Activated CD8-positive, alpha-beta memory T cell treated with anti-CD3 and anti-CD28 coated beads, Interleukin-2, amount 50 U/mL, for 24 hours (primary cell): Measurements from ENCODE around the gene DHRS9.
"Not testable (repeated sequence)": the region's sequence is repeated elsewhere in the genome, so short reads cannot be mapped to it uniquely, and the experiment has no call there.

Experiments
- DNase-seq: peaks from one replicate; pipeline ENCODE4 v3.0.0-alpha.2; 2020; ENCODE audit errors: extremely low read depth

The DHRS9 gene

GRCh38 chr2:169095621-169096105 lies 26.3 kb downstream of the DHRS9 start:
- no peak for DNase-seq

GRCh38 chr2:169104848-169105247 lies 35.5 kb downstream of the DHRS9 start:
- DNase-seq, result no peak

- DNase-seq, result no peak
These were observed 36.1 kb downstream of the DHRS9 start for GRCh38 chr2:169105476-169105875.

GRCh38 chr2:169106134-169106533 lies 36.8 kb downstream of the DHRS9 start:
- no peak for DNase-seq

- no peak for DNase-seq
These were observed 37.5 kb downstream of the DHRS9 start for GRCh38 chr2:169106563-169107545.

GRCh38 chr2:169107645-169108044 lies 38.3 kb downstream of the DHRS9 start:
- no peak for DNase-seq

- no peak for DNase-seq
These were observed 38.9 kb downstream of the DHRS9 start for GRCh38 chr2:169108099-169108884.

- DNase-seq, result peak; percentile 30
These were observed 40.4 kb downstream of the DHRS9 start for GRCh38 chr2:169109502-169110409.

- DNase-seq, result no peak
These were observed 41.1 kb downstream of the DHRS9 start for GRCh38 chr2:169110419-169110818.

GRCh38 chr2:169110916-169111315 lies 41.6 kb downstream of the DHRS9 start:
- DNase-seq, result no peak

GRCh38 chr2:169112841-169113240 lies 43.5 kb downstream of the DHRS9 start:
- DNase-seq, result no peak

- no peak for DNase-seq
These were observed 44.7 kb downstream of the DHRS9 start for GRCh38 chr2:169114056-169114455.

GRCh38 chr2:169116327-169116726 lies 47.0 kb downstream of the DHRS9 start:
- DNase-seq, result no peak

GRCh38 chr2:169116993-169117392 lies 47.6 kb downstream of the DHRS9 start:
- DNase-seq, result no peak

- DNase-seq, result no peak
These were observed 48.7 kb downstream of the DHRS9 start for GRCh38 chr2:169118060-169118459.

GRCh38 chr2:169119123-169119760 lies 49.9 kb downstream of the DHRS9 start:
- DNase-seq, result no peak

- no peak for DNase-seq
These were observed 50.5 kb downstream of the DHRS9 start for GRCh38 chr2:169119851-169120250.

GRCh38 chr2:169129703-169130243 lies 60.4 kb downstream of the DHRS9 start:
- no peak for DNase-seq

- no peak for DNase-seq
These were observed 62.5 kb downstream of the DHRS9 start for GRCh38 chr2:169131587-169132512.

- not testable (repeated sequence) for DNase-seq
These were observed 64.9 kb downstream of the DHRS9 start for GRCh38 chr2:169134272-169134671.
